OCI-LY1 (cell line): ENCODE measurements around the gene NFIL3.

Experiments
- H2AFZ ChIP-seq: fragments of 200-600 bp; sonication (generic), shearing (Covaris generic); 2 replicates; pipeline ENCODE4 v1.6.0; 2014; ENCODE audit warnings: antibody characterized with exemption, mild to moderate bottlenecking, low read length
- H3F3A ChIP-seq: fragments of 200-600 bp; sonication (generic), shearing (Covaris generic); 2 replicates; pipeline ENCODE4 v1.6.0; 2014; ENCODE audit warnings: mild to moderate bottlenecking, antibody characterized with exemption, low read length, moderate library complexity; ENCODE audit not compliant: insufficient read depth
- H3K27ac ChIP-seq: fragments of 200-600 bp; sonication (generic); 2 replicates; pipeline ENCODE4 v1.5.1; 2014; ENCODE audit warnings: low read length, mixed run types, mild to moderate bottlenecking, low read depth; ENCODE audit not compliant: poor library complexity, severe bottlenecking
- H3K27me3 ChIP-seq: fragments of 200-600 bp; sonication (generic); 2 replicates; pipeline ENCODE4 v1.6.0; 2014; ENCODE audit warnings: antibody characterized with exemption, mild to moderate bottlenecking, low read length, moderate library complexity; ENCODE audit not compliant: insufficient read depth
- H3K36me3 ChIP-seq: fragments of 200-600 bp; sonication (generic); 2 replicates; pipeline ENCODE4 v1.6.1; 2014; ENCODE audit warnings: mild to moderate bottlenecking, antibody characterized with exemption, low read length, moderate library complexity, mixed read lengths; ENCODE audit not compliant: insufficient read depth
- H3K4me1 ChIP-seq: fragments of 200-600 bp; sonication (generic); 2 replicates; pipeline ENCODE4 v1.5.1; 2014; ENCODE audit warnings: mild to moderate bottlenecking, low read length, moderate library complexity; ENCODE audit not compliant: insufficient read depth, severe bottlenecking
- H3K4me2 ChIP-seq: fragments of 200-600 bp; sonication (generic), shearing (Covaris generic); 2 replicates; pipeline ENCODE4 v1.6.1; 2014; ENCODE audit warnings: low read length
- H3K4me3 ChIP-seq: fragments of 200-600 bp; sonication (generic); 2 replicates; pipeline ENCODE4 v1.5.1; 2014; ENCODE audit warnings: low read length, low read depth, mild to moderate bottlenecking, mixed read lengths; ENCODE audit not compliant: poor library complexity, severe bottlenecking
- H3K79me2 ChIP-seq: fragments of 200-600 bp; shearing (Covaris generic); 2 replicates; pipeline ENCODE4 v1.6.1; 2016; ENCODE audit warnings: mixed run types, low read length, mixed read lengths; ENCODE audit not compliant: insufficient read depth
- H3K9ac ChIP-seq: fragments of 200-600 bp; sonication (generic), shearing (Covaris generic); 2 replicates; pipeline ENCODE4 v1.6.1; 2014; ENCODE audit warnings: mild to moderate bottlenecking, low read length, mixed read lengths
- H3K9me2 ChIP-seq: fragments of 200-600 bp; sonication (generic), shearing (Covaris generic); 2 replicates; pipeline ENCODE4 v1.6.1; 2014; ENCODE audit warnings: low read depth, mild to moderate bottlenecking, low read length, mixed read lengths
- H3K9me3 ChIP-seq: fragments of 200-600 bp; shearing (Covaris generic); 2 replicates; pipeline ENCODE4 v1.6.1; 2014; ENCODE audit warnings: low read length, mixed read lengths
- H4K20me1 ChIP-seq: fragments of 200-600 bp; sonication (generic), shearing (Covaris generic); 2 replicates; pipeline ENCODE4 v1.6.0; 2016; ENCODE audit warnings: mild to moderate bottlenecking, low read length; ENCODE audit not compliant: insufficient read depth
- EZH2 ChIP-seq: fragments of 200-600 bp; sonication (generic), shearing (Covaris generic); IDR thresholded peaks from 2 replicates; pipeline ENCODE4 v1.8.0; 2017; ENCODE audit warnings: borderline replicate concordance, mixed run types, mild to moderate bottlenecking, antibody characterized with exemption, low read length, moderate library complexity, mixed read lengths
- TF ChIP-seq, protein P1 (sequence below): fragments of 200-600 bp; sonication (generic), shearing (Covaris generic); IDR thresholded peaks from 2 replicates; pipeline ENCODE4 v1.5.1; 2017; ENCODE audit warnings: mild to moderate bottlenecking, antibody characterized with exemption, low read length, moderate library complexity, mixed read lengths

NFIL3 gene

DNA sequence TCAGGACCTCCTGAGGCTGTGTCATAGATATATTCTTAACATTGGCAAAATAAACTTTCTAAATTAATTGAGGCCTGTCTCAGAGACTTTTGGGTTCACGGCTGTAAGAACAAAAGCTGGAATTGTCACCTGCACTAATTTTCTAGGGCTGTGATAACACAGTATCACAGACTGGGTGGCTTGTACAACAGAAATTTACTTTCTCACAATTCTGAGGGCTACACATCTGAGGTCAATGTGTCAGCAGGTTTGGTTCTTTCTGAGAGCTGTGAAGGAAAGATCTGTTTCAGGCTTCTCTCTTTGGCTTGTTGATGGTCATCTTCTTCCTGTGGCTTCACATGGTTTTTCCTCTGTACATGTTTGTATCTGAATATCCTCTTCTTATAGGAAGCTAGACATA lies 29.2 kb upstream of the NFIL3 start:
- TF ChIP-seq EZH2 = no peak
- TF ChIP-seq, protein P1, sequence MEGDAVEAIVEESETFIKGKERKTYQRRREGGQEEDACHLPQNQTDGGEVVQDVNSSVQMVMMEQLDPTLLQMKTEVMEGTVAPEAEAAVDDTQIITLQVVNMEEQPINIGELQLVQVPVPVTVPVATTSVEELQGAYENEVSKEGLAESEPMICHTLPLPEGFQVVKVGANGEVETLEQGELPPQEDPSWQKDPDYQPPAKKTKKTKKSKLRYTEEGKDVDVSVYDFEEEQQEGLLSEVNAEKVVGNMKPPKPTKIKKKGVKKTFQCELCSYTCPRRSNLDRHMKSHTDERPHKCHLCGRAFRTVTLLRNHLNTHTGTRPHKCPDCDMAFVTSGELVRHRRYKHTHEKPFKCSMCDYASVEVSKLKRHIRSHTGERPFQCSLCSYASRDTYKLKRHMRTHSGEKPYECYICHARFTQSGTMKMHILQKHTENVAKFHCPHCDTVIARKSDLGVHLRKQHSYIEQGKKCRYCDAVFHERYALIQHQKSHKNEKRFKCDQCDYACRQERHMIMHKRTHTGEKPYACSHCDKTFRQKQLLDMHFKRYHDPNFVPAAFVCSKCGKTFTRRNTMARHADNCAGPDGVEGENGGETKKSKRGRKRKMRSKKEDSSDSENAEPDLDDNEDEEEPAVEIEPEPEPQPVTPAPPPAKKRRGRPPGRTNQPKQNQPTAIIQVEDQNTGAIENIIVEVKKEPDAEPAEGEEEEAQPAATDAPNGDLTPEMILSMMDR = no peak
- no peaks in the 10 kb centered on the region for H3K79me2 ChIP-seq
- no peaks in the 10 kb centered on the region for H4K20me1 ChIP-seq

GRCh38 chr9:91451431-91452270 lies 28.0 kb upstream of the NFIL3 start:
- Histone ChIP-seq H3K4me1 (no peaks in the 10 kb centered on the region), H4K20me1 (no peaks in the 10 kb centered on the region), H3K9ac (no peak overlapping the region), H3K4me3 (no peak overlapping the region), H2AFZ (no peak overlapping the region), H3K4me2 (no peak overlapping the region), H3K27me3 (no peaks in the 10 kb centered on the region), H3K9me3 (0 out of 2 replicates have a peak, but pooled peaks cover 2% of the 10 kb centered on the region), H3K36me3 (no peaks in the 10 kb centered on the region), H3F3A (no peaks in the 10 kb centered on the region), H3K9me2 (no peaks in the 10 kb centered on the region), H3K79me2 (no peaks in the 10 kb centered on the region), H3K27ac (no peak overlapping the region)
- TF ChIP-seq EZH2 = no peak
- TF ChIP-seq, protein P1 = no peak

More for the DNA sequence above, 29.2 kb upstream of the NFIL3 start:
- Histone ChIP-seq H3F3A (no peaks in the 10 kb centered on the region), H3K27ac (no peak overlapping the region), H3K9me3 (0 out of 2 replicates have a peak, but pooled peaks cover 2% of the 10 kb centered on the region), H3K4me2 (no peak overlapping the region), H3K4me1 (no peaks in the 10 kb centered on the region), H3K27me3 (no peaks in the 10 kb centered on the region), H3K9me2 (no peaks in the 10 kb centered on the region), H2AFZ (no peak overlapping the region), H3K9ac (no peak overlapping the region), H3K36me3 (no peaks in the 10 kb centered on the region), H3K4me3 (no peak overlapping the region)

DNA sequence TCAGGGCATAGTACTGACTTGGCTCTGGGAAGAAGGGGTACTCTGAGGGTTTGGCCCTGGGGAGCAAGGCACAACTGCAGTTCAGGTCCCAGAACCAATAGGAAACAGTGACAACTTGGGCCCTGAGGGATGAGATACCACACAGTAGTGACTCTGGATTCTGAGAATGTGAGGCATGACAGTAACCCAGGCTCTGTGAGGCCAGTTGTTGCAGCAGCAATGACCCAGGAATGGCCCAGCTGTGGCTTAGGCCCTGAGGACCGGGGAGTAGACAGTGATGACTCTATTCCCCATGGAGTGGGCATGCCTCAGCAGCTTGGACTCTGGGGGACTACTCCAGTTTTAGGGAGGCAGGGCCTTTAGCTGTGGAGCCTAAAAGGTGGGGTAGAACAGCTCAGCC lies 21.5 kb upstream of the NFIL3 start:
- no peak overlapping the region for H3K4me3 ChIP-seq
- H3K9ac ChIP-seq = no peak overlapping the region
- H3K27ac ChIP-seq = no peak overlapping the region
- no peaks in the 10 kb centered on the region for H3K79me2 ChIP-seq
- H3K36me3 ChIP-seq = no peaks in the 10 kb centered on the region
- no peaks in the 10 kb centered on the region for H3K9me3 ChIP-seq
- TF ChIP-seq, protein P1 = no peak
- TF ChIP-seq EZH2 = no peak
- no peak overlapping the region for H2AFZ ChIP-seq
- peaks cover 5% of the 10 kb centered on the region; the same call in 1 of the 2 replicates for H3K27me3 ChIP-seq
- H4K20me1 ChIP-seq = no peaks in the 10 kb centered on the region
- no peaks in the 10 kb centered on the region for H3K9me2 ChIP-seq
- H3K4me1 ChIP-seq = no peaks in the 10 kb centered on the region
- H3F3A ChIP-seq = no peaks in the 10 kb centered on the region
- H3K4me2 ChIP-seq = no peak overlapping the region
